ENCODE data around the gene EMX1.

The EMX1 gene

DNA sequence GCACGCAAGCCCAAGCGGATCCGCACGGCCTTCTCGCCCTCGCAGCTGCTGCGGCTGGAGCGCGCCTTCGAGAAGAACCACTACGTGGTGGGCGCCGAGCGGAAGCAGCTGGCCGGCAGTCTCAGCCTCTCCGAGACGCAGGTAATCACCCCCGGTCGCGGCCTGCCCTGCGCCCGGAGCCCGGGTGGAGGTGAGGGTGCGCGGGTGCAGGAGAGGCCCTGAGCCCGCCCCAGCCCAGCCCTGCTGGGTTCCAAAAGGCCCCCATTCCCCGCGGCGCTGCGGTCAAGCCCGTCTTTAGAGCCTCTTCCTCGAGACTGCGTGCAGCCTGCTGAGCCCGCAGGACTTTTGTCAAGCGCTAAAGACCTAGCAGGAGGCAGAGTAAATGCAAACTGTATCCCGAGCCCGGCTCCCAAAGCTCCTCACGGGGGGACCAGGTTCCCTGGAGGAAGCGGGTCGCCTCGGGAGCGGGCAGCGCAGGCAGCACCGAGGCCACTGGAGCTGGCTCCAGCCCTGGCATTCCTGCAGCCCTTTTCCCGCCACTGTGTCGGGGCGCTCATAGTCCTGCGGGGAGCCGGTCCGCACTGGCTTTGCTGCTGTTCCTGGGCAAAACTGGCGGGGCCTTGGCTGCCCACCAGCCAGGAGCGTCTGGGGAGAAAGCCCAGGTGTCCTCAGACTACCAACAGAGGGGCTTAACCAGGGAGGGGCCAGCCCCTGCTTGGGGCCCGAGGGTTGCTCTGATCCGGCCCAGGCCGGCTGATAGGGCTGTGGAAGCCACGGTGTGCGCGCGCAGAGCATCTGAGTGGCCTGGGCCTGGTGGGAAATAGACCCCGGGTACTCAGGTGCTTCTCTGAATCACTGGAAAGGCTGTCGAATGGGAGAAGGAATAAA, 7.3 kb downstream of the EMX1 start:
- no peak for DNase-seq (ENCODE audit: low read depth in 2 of 2)

GRCh38 chr2:72925328-72925943, 8.1 kb downstream of the EMX1 start:
- no peak for DNase-seq (ENCODE audit: low read depth in 2 of 2)

DNA sequence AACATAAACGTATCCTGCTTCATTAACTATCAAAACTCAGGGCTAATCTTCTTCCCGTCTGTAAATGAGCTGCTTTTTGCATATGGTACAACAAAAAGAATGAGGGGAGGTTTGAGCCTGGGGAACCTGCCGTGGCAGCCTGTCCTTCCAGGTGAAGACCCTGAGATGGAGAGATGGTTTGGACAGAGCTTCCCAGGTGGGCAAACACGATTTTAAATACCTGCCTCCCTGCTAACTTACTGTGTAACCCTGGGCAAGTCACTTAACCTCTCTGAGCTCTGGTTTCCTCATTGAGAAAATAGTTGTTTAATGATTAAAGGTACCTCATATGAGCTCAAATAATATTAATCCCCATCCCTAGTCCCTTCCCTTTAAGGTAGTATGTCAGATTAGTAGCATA, 9.0 kb downstream of the EMX1 start:
- no peak for DNase-seq (ENCODE audit: low read depth in 2 of 2)

DNA sequence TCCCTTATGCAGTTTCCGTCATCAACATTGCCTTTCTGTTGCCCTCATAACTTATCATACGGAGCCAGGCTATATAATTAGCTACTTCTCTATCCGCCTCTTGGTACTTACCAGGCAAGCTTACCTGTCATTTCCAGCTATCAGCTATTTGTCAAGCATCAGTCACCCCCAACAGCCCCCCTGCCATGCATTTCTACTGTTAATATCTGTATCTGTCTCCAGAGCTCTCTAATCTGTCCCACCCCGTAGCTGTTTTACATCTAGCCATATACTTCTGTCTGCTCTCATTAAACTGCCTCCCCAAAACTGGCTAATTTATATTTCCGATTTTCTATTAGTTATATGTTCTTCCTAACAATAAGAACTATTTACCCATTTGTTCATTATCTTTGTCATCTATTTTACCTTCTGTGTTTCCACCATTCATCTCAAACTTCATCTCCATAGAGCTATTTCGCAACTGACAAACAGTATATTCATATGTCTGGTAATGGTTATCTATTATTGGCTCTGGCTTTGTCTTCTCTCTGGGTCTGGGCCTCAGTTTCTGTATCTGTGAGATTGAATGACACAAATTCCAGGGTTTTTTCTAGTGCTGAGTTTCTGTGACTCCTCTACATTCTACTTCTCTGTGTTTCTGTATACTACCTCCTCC, 9.6 kb downstream of the EMX1 start:
- no peak for DNase-seq (ENCODE audit: low read depth in 2 of 2)

DNA sequence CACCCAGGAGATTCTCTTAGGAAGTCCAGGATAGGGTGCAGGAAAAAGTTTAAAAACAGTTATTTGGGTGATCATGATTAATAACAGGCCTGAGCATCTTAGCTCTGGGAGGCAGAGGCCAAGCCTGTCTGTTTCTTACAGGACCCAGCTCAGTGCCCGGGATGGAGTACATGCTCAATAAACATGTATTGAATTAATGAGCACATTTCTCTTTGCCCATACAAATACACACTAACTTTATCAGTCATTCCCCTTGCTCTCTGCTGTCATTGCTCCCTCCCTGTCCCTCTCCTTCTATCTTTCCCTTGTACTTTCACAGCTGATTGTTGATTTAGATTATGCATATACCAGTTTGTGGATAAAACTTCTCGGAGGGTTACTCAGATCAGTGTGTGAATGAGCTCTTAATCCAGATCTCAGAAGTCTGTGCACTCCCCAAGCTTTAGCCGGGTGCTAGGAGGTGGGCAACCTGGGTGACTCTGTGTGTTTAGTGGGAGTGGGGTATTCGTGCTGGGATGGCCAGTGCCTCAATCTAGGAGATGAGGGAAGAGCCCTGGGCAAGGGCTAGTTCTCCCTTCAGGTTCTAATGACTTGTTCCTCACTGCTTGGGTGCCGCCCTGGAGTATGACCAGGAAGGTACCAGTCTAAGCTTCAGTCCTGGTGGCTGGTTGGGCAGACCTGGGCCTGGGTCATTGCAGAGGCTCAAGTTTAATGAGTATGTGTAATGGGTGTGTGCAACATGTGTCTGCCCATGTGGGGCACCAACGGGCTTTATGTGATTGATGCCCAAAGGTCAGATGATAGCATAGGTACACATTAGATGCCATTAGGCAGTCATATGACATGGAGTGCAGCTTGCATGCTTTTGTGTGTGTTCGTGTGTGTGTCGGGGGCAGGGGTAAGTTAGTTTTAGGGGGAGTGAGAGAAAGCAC, 10.6 kb downstream of the EMX1 start:
- DNase-seq (ENCODE audit: low read depth in 2 of 2) = no peak

GRCh38 chr2:72929010-72929409, 11.7 kb downstream of the EMX1 start:
- DNase-seq (ENCODE audit: low read depth in 2 of 2) = no peak

- DNase-seq (ENCODE audit: low read depth in 2 of 2) = no peak
Observed at GRCh38 chr2:72931280-72931910, 14.1 kb downstream of the EMX1 start.

GRCh38 chr2:72932045-72932740, 14.9 kb downstream of the EMX1 start:
- DNase-seq (ENCODE audit: low read depth in 2 of 2) = no peak

DNA sequence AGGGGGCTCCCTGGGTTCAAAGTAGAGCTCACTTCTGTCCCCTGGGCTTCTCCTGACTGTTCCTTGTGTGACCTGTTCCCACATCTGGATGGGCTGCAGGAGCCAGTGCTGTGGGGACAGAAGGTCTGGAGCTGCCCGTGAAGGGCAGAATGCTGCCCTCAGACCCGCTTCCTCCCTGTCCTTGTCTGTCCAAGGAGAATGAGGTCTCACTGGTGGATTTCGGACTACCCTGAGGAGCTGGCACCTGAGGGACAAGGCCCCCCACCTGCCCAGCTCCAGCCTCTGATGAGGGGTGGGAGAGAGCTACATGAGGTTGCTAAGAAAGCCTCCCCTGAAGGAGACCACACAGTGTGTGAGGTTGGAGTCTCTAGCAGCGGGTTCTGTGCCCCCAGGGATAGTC, 15.5 kb downstream of the EMX1 start:
- no peak for DNase-seq (ENCODE audit: low read depth in 2 of 2)

DNA sequence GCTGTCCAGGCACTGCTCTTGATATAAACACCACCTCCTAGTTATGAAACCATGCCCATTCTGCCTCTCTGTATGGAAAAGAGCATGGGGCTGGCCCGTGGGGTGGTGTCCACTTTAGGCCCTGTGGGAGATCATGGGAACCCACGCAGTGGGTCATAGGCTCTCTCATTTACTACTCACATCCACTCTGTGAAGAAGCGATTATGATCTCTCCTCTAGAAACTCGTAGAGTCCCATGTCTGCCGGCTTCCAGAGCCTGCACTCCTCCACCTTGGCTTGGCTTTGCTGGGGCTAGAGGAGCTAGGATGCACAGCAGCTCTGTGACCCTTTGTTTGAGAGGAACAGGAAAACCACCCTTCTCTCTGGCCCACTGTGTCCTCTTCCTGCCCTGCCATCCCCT, 15.9 kb downstream of the EMX1 start:
- DNase-seq (ENCODE audit: low read depth in 2 of 2) = no peak

- DNase-seq (ENCODE audit: low read depth in 2 of 2) = no peak
Observed at GRCh38 chr2:72933646-72934151, 16.4 kb downstream of the EMX1 start.

DNA sequence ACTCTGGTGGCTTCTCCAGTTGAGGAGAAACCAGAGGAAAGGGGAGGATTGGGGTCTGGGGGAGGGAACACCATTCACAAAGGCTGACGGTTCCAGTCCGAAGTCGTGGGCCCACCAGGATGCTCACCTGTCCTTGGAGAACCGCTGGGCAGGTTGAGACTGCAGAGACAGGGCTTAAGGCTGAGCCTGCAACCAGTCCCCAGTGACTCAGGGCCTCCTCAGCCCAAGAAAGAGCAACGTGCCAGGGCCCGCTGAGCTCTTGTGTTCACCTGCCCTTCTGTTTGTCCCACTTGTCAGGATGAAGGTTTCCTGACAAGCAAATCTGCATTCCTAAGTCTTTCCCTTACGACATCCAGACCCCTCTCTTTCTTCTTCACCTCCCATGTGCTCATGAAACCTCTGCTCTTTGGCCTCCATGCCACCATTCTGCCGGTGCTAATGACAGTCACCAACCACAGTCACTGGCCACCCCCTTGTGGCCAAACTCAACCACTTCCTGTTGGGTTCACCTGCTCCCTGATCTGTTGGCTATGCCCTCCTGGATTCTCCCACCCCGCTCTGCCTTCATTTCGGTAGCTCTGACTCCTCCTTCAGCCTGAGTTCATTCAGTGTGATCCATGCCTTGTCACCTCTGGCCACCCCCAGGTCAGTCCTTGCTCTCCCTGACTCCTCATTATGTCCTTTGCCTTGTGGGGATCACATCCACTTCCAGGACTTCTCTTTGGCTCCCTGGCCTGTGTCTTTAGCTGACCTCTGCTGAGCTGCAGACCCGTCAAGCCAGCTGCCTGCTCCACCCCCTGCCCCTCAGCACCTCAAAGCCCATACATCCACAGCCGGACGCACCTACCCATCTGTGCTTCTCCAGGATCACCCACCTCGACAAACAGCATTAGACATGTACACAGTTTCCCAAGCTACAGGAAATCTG, 17.6 kb downstream of the EMX1 start:
- no peak for DNase-seq (ENCODE audit: low read depth in 2 of 2)

DNA sequence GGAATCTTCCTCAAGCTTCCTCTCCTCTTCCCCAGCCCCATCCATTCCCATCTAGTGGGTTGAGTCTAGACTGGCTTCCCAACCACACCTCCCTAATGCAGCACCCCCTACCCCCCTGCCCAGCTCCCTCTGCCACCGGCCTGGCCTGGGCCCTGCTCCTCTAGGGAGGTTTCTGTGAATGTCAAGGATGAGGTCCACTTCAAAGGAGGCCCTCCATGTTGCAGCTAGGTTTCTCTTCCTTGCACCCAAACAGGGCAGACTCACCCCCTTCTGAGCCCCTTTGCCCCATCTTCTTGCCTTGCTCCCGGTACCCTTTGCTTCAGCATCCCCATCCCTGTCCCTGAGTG, 18.3 kb downstream of the EMX1 start:
- no peak for DNase-seq (ENCODE audit: low read depth in 2 of 2)

- no peak for DNase-seq (ENCODE audit: low read depth in 2 of 2)
Observed at GRCh38 chr2:72936660-72937355, 19.5 kb downstream of the EMX1 start.

DNA sequence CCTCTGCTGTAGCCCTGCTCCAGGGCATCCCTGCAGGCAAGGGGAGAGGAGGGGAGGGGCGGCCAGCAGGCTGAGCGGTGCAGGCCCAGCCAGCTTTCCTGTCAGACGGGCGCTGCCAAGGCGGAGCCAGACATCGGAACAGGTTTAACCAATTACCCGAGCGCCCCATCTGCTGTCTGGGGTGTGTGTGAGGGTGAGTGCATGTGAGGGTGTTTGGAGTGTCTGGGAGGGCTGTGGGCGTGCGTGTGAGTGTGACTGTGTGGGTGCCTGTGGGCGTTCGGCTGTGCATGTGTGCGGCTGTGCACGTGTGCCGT, 20.0 kb downstream of the EMX1 start:
- no peak for DNase-seq (ENCODE audit: low read depth in 2 of 2)

- DNase-seq (ENCODE audit: low read depth in 2 of 2) = no peak
Observed at GRCh38 chr2:72938455-72938854, 21.1 kb downstream of the EMX1 start.

- DNase-seq (ENCODE audit: low read depth in 2 of 2) = no peak
Observed at GRCh38 chr2:72940361-72940760, 23.0 kb downstream of the EMX1 start.

DNA sequence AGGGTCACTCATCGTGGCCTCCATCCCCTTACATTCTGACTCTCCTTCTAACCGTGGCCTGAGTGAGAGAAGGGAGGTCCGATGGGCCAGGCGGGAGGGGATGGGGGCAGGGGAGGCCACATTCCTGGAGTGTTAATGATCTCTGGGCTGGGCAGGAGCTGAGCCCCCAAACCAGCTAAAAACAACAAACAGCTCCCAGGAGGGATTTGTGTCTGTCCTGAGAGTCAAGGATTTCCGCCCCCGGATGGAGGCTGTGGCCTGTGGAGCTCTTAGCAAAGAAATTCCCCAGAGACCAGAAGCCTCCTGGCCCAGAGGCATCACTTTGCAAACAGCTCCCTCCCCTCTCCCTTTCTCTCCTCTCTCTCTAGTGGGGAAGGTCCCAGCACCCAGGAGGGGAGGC, 23.5 kb downstream of the EMX1 start:
- no peak for DNase-seq (ENCODE audit: low read depth in 2 of 2)

- no peak for DNase-seq (ENCODE audit: low read depth in 2 of 2)
Observed at GRCh38 chr2:72942293-72942692, 25.0 kb downstream of the EMX1 start.
